SH-SY5Y (cell line): ENCODE data around the gene CSMD2.
A peak's percentile ranks its signal among the peaks of the same experiment; 100 is the strongest.

Experiments
- GATA2 ChIP-seq: IDR thresholded peaks from 2 replicates; pipeline ENCODE4 v1.6.1; 2011; ENCODE audit warnings: mild to moderate bottlenecking, low read depth, low read length
- GATA3 ChIP-seq: IDR thresholded peaks from 2 replicates; pipeline ENCODE4 v1.6.1; 2011; ENCODE audit warnings: low read depth, mild to moderate bottlenecking, low read length, moderate library complexity

Gene CSMD2

GRCh38 chr1:33682371-33682770 lies 482.7 kb downstream of the CSMD2 start:
- no peak for TF ChIP-seq GATA3
- TF ChIP-seq GATA2, result no peak

DNA sequence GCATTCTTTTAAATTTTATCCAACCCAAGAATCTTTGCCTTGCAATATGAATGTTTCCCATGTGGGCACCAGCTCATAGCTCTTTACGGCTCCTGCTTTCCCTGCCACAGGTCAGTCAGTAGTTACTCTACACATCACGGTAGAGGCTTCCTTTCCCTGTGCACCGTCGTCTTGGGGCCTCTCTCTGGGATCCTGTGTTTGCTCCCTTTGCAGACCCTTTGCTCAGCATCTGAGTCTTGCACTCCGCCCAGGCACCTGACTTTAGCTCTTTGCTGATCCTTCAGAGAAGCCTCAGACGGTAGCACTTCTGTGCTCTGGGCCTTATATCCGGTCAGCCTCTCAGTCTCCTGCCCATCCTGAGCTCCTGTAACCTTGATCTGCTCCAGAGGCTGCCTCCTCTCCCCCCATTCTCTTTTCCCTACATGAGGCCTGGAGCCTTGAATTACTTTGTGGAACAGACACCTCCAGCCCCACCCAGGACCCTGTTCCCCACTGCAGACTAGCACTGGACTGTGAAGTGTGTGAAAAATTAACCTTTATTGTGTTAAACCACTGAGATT lies 484.7 kb downstream of the CSMD2 start:
- no peak for TF ChIP-seq GATA2
- no peak for TF ChIP-seq GATA3

GRCh38 chr1:33670567-33670966 lies 494.5 kb downstream of the CSMD2 start:
- no peak for TF ChIP-seq GATA3
- TF ChIP-seq GATA2, result no peak

DNA sequence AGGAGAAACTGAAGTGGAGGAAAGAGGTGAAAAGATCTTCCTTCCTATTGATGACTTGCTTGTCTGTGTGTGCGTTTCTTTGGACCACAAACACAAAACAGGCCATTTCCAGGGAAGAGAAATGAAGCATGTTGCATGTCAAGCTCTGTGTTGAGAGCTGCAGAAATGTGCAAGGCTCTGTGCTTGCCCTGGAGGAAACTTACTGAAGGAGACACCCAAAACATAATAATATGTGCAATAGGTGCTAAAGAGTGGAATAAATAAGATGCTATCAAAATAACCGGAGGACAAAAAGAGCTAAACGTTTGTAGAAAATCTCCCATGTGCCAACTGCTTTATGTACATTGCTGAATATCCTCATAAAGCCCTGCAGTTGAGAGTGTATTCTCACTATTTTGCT lies 496.3 kb downstream of the CSMD2 start:
- TF ChIP-seq GATA3, result no peak
- TF ChIP-seq GATA2, result no peak

- TF ChIP-seq GATA3 (no peak), GATA2 (0 out of 2 replicates have a peak, but pooled peaks have one; percentile 13)
These were observed 497.4 kb downstream of the CSMD2 start for GRCh38 chr1:33667386-33668282.

GRCh38 chr1:33666616-33667015 lies 498.4 kb downstream of the CSMD2 start:
- TF ChIP-seq GATA2, result no peak
- TF ChIP-seq GATA3, result no peak

GRCh38 chr1:33661811-33662454 lies 503.1 kb downstream of the CSMD2 start:
- TF ChIP-seq GATA3, result no peak
- no peak for TF ChIP-seq GATA2

DNA sequence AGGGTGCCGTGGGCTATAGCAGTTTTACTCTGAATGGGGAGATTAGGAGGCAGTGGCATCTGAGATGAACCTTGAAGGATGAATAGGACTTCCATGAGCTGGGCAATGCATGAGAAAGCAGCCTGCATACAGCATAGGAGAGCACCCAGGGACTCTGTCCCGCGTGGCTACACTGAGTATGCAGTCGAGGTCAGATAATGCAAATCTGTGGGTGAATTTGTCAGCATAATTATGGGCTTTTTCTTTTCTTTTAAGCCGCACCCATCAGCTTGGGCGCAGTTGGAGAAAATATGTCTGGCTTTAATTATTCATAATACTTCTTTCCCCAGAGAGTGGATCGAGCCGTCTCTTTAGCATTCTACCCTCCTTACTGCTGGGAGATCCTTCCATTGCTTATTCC lies 504.1 kb downstream of the CSMD2 start:
- TF ChIP-seq GATA2 (no peak), GATA3 (no peak)

DNA sequence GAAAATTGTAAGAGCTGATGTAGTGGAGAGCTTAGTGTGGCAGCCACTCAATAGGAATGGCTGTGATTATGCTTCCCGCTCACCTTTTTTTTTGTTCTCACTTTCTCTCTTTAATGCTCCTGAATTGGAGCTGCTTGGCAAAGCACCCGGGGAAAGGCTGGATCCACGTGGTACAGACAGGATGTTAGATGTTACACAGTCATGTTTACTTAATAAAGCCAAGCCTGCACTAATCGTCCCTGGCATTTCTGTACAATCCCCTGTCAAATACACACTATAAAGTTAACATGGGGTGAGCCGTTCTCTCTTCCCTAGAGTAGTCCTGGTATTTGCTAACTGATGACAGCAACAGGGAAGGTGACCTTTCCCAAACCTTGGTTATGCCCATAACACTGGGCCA lies 504.8 kb downstream of the CSMD2 start:
- TF ChIP-seq GATA2, result no peak
- TF ChIP-seq GATA3, result no peak

DNA sequence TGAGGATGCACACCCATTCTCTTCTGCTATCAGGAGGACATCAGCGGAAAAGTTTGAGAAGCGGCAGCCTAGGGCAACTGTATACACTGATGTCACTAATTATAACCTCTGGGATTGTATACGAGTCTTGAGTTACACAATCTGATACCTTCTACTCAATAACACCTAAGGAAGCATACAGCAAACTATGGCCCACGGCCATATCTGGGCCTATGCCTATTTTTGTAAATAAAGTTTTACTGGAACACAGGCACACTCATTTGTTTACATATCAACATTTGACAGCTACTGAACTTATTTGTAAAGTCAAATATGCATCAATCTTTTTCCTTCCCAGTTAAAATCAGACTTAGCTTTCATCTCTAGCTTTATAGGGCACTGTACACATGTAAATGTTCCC lies 505.4 kb downstream of the CSMD2 start:
- TF ChIP-seq GATA2 (no peak), GATA3 (no peak)

GRCh38 chr1:33657833-33658232 lies 507.2 kb downstream of the CSMD2 start:
- TF ChIP-seq GATA2 (no peak), GATA3 (no peak)

GRCh38 chr1:33656467-33657005 lies 508.5 kb downstream of the CSMD2 start:
- TF ChIP-seq GATA3 (no peak), GATA2 (no peak)

DNA sequence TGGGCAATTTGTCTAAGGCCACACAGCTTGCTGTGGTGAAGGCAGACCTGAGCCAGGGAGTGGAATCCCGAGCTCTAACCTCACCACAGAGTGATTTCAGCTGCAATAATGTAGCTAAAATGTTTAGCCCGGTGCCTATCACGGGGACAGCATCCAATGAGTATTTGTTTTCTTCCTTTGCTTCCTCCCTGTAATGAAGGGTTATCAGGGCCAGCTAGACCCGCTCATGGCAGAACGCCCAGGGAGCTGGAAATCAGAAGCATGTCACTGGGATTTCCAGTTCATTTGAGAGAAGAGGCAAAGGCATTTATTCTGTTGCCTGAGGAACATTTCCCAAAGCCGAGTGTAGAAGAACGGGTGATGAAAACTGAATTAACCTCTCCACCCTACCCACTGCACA lies 509.5 kb downstream of the CSMD2 start:
- no peak for TF ChIP-seq GATA3
- TF ChIP-seq GATA2, result no peak

- TF ChIP-seq GATA3 (no peak), GATA2 (no peak)
These were observed 510.7 kb downstream of the CSMD2 start for GRCh38 chr1:33654267-33654834.
